BE2C (cell line): ENCODE results near the gene NRDE2.
A peak's percentile ranks its signal among the peaks of the same experiment; 100 is the strongest.

ENCODE experiments used
- DNase-seq: peaks from one replicate; pipeline ENCODE4 v3.0.0-alpha.2; 2020
- H3K27me3 ChIP-seq: fragments of 250-450 bp; sonication (Bioruptor Pico); 2 replicates; pipeline ENCODE4 v1.5.1; 2020; ENCODE audit warnings: mild to moderate bottlenecking
- H3K36me3 ChIP-seq: fragments of 250-450 bp; sonication (Bioruptor Pico); 2 replicates; pipeline ENCODE4 v1.5.1; 2020; ENCODE audit warnings: mild to moderate bottlenecking
- H3K4me1 ChIP-seq: fragments of 250-450 bp; sonication (Bioruptor Pico); 2 replicates; pipeline ENCODE4 v1.5.1; 2020
- H3K4me3 ChIP-seq: 2 replicates; pipeline ENCODE4 v1.5.1; 2011; ENCODE audit warnings: low read depth, low read length
- H3K9me3 ChIP-seq: fragments of 250-450 bp; sonication (Bioruptor Pico); 2 replicates; pipeline ENCODE4 v1.5.1; 2020
- TF ChIP-seq, protein P1 (sequence below): IDR thresholded peaks from 2 replicates; pipeline ENCODE4 v1.5.1; 2012; ENCODE audit warnings: mild to moderate bottlenecking, low read depth, low read length

Gene NRDE2

DNA sequence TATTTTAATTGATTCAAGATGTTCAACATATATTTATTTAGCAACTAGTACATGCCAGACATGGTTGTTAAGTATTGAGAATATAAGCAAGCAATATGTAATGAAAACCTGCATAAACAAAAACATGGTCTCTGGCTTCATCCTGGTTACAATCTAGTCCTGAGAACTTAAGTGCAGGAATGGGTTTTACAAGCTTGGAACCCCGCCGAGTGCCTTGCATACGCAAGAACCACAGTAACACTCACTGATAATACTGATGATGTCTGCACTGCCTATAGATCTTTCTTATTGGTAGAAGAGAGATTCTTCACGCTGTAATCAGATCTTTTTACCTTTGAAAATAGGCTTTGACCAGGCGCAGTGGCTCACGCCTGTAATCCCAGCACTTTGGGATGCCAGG is 42.1 kb upstream of the NRDE2 start:
- Histone ChIP-seq H3K36me3 (no peaks in the 10 kb centered on the region), H3K27me3 (no peaks in the 10 kb centered on the region), H3K4me3 (no peak overlapping the region), H3K4me1 (peaks cover 2% of the 10 kb centered on the region; the same call in 1 of the 2 replicates), H3K9me3 (no peaks in the 10 kb centered on the region)
- TF ChIP-seq, protein P1, sequence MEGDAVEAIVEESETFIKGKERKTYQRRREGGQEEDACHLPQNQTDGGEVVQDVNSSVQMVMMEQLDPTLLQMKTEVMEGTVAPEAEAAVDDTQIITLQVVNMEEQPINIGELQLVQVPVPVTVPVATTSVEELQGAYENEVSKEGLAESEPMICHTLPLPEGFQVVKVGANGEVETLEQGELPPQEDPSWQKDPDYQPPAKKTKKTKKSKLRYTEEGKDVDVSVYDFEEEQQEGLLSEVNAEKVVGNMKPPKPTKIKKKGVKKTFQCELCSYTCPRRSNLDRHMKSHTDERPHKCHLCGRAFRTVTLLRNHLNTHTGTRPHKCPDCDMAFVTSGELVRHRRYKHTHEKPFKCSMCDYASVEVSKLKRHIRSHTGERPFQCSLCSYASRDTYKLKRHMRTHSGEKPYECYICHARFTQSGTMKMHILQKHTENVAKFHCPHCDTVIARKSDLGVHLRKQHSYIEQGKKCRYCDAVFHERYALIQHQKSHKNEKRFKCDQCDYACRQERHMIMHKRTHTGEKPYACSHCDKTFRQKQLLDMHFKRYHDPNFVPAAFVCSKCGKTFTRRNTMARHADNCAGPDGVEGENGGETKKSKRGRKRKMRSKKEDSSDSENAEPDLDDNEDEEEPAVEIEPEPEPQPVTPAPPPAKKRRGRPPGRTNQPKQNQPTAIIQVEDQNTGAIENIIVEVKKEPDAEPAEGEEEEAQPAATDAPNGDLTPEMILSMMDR, result no peak
- peak; percentile 24 for DNase-seq

DNA sequence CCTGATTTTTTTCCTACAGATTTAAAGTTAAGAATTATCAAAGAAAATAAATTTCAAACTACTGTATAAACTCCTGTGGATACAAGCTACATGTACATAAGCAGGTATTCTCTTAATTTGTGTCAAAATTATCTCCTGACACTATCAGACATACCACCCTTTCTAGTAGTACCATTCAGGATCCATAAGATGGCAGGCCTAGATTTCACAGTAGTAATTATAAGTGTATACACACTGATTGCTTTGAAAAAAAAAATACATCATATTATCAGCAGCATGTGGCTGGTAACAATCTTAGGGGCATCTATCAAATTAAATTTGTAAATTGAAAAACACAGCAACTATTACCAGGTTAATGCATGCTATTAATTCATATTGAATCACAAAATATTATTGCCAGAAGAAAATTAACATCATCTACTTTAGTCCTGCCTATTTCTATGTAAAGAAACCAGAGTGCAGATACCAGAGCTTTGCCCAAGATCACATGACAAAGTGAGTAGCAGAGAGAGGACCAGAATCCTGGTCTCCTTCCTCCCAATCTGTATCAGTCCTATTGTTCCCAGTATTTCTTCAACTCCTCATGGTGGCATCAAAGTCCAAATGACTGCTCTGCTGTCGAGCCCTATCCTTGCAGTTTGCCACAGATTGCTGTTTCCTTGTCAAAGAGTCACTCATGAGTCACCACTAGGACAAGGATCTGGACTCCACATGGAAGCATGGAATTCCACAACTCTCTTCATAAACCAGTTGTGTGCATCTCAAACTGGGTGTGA is 37.4 kb upstream of the NRDE2 start:
- TF ChIP-seq, protein P1, result no peak; the same call in none of the 2 replicates
- Histone ChIP-seq H3K9me3 (no peaks in the 10 kb centered on the region), H3K36me3 (no peaks in the 10 kb centered on the region), H3K4me1 (peaks cover 2% of the 10 kb centered on the region; the same call in 1 of the 2 replicates), H3K4me3 (no peak overlapping the region), H3K27me3 (no peaks in the 10 kb centered on the region)
- DNase-seq, result peak; percentile 20

DNA sequence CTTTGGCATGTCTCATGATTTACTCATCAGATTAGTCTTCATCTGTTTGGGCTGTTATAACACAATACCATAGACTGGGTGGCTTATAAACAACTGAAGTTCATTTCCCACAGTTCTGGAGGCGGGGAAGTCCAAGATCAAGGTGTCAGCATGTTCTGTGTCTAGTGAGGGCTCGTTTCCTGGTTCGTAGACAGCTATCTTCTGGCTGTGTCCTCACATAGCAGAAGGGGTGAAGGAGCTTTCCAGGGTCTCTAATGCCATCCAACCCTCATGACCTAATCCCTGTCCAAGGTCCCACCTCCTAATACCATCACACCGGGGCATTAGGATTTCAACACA is 30.8 kb upstream of the NRDE2 start:
- TF ChIP-seq, protein P1, result no peak
- H3K9me3 ChIP-seq, result no peaks in the 10 kb centered on the region
- H3K27me3 ChIP-seq, result no peaks in the 10 kb centered on the region
- H3K36me3 ChIP-seq, result no peaks in the 10 kb centered on the region
- H3K4me3 ChIP-seq, result no peak overlapping the region
- no peak for DNase-seq
- H3K4me1 ChIP-seq, result no peaks in the 10 kb centered on the region

DNA sequence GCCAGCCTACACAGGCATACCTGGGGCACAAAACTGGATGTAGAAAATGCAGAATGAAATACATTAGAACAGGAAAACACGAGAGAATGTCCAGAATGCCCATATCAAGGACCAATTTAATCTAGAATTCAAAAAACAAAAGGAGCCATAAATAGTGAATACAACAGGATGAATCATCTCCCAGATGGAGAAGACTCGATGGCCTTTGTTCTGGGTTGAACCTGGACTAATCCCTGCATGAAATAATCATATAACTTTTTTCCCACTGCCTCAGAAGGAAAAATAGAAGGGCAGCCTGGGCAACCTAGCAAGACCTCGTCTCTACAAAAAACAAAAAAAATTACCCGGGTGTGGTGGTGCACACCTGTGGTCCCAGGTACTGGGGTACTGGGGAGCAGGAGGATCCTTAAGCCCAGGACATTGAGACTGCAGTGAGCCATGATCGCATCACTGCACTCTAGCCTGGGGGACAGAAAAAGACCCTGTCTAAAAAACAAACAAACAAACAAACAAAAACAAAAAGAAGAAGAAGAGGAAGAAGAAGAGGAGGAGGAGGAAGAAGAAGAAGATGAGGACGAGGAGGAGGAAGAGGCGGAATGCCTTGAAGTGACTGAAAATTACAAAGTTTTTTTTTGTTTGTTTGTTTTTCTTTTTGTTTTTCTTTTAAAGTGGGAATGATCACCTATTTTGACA is 30.3 kb upstream of the NRDE2 start:
- Histone ChIP-seq H3K27me3 (no peaks in the 10 kb centered on the region), H3K9me3 (no peaks in the 10 kb centered on the region), H3K4me3 (no peak overlapping the region), H3K36me3 (no peaks in the 10 kb centered on the region), H3K4me1 (no peaks in the 10 kb centered on the region)
- no peak for DNase-seq
- TF ChIP-seq, protein P1, result no peak

DNA sequence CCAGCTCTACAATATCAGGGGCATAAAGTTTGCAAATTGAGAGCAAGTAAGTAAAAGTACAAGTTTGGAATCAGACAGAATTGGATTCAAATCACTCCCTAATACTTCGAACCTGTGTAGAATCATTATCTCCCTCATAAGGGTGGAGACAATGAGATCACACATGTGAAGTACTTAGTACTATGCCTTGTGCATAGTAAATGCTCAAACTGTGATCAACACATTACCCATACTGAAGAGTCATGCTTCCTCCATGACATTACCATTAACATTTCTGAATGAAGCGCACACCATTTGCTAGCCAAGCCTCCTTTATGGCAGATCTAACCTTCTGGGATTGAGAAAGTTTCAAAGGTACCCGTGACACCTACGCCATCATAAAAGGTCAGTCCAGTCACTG is 26.6 kb upstream of the NRDE2 start:
- no peak for DNase-seq
- H3K36me3 ChIP-seq, result no peaks in the 10 kb centered on the region
- H3K4me1 ChIP-seq, result no peaks in the 10 kb centered on the region
- H3K9me3 ChIP-seq, result no peaks in the 10 kb centered on the region
- H3K27me3 ChIP-seq, result no peaks in the 10 kb centered on the region
- TF ChIP-seq, protein P1, result no peak
- H3K4me3 ChIP-seq, result no peak overlapping the region

DNA sequence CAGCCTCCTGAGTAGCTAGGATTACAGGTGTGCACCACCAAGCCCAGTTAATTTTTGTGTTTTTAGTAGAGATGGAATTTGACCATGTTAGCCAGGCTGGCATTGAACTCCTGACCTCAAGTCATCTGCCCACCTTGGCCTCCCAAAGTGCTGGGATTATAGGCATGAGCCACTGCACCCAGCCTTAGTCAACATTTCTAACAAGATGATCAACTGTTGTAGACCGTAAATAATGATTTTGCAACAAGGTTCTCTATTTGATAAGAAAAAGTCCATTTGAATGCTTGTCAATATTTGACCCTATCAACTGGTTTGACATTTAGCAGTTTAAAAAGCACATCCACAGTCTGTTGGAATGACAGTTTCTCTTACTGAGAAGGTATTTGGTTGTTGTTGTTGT is 25.2 kb upstream of the NRDE2 start:
- DNase-seq, result no peak
- no peaks in the 10 kb centered on the region for H3K27me3 ChIP-seq
- no peaks in the 10 kb centered on the region for H3K36me3 ChIP-seq
- H3K4me1 ChIP-seq, result no peaks in the 10 kb centered on the region
- H3K9me3 ChIP-seq, result no peaks in the 10 kb centered on the region
- TF ChIP-seq, protein P1, result no peak
- no peak overlapping the region for H3K4me3 ChIP-seq
